Mesothelial cell of epicardium (in vitro differentiated cells): ENCODE results near the gene DNAH5. TPM values are rescaled to one million over a fixed set of nuclear protein-coding genes. Genes with fewer than 3 reads are reported as not detected.

Experiments
- DNase-seq, 2 experiments: peaks; one replicate each; pipeline ENCODE4 v3.0.0; 2021; ENCODE audit warnings: low spot score in 2 of 2; ENCODE audit not compliant: unreplicated experiment in 2 of 2
- H3K27ac Mint-ChIP-seq: 2 replicates; pipeline ENCODE4 v1.8.0; 2021; ENCODE audit warnings: mixed read lengths
- H3K27me3 Mint-ChIP-seq: 2 replicates; pipeline ENCODE4 v1.8.0; 2021; ENCODE audit warnings: low read depth, mixed read lengths
- H3K36me3 Mint-ChIP-seq: 2 replicates; pipeline ENCODE4 v1.8.0; 2021; ENCODE audit warnings: mixed read lengths
- H3K4me1 Mint-ChIP-seq: 2 replicates; pipeline ENCODE4 v1.8.0; 2021; ENCODE audit warnings: mixed read lengths
- H3K4me3 Mint-ChIP-seq: 2 replicates; pipeline ENCODE4 v1.8.0; 2021; ENCODE audit warnings: mild to moderate bottlenecking, moderate library complexity, mixed read lengths
- H3K9me3 Mint-ChIP-seq: 2 replicates; pipeline ENCODE4 v1.8.0; 2021; ENCODE audit warnings: mixed read lengths
- CTCF ChIP-seq: fragments of 200-600 bp; sonication (generic); IDR thresholded peaks from one replicate; pipeline ENCODE4 v1.5.0; 2021; ENCODE audit warnings: antibody characterized with exemption; ENCODE audit not compliant: unreplicated experiment
- total RNA-seq: library from RNA; stranded (reverse); gene quantifications from 3 replicates; pipeline ENCODE4 v1.2.1, GENCODE V29; 2021

DNAH5 gene
- total RNA-seq, 1 donor from 2014 or later: 0.54 TPM

GRCh38 chr5:13735691-13736090 is 208.8 kb downstream of the DNAH5 start:
- Mint-ChIP-seq H3K36me3 (no peaks in the 10 kb centered on the region), H3K27ac (no peak overlapping the region)

GRCh38 chr5:13731121-13731628 is 213.3 kb downstream of the DNAH5 start:
- no peak for TF ChIP-seq CTCF
- H3K27ac Mint-ChIP-seq: no peak overlapping the region
- no peaks in the 10 kb centered on the region for H3K36me3 Mint-ChIP-seq
- no peak overlapping the region for H3K4me3 Mint-ChIP-seq
- peaks cover 2% of the 10 kb centered on the region for H3K27me3 Mint-ChIP-seq
- no peaks in the 10 kb centered on the region for H3K9me3 Mint-ChIP-seq
- H3K4me1 Mint-ChIP-seq: no peaks in the 10 kb centered on the region
- no peak for DNase-seq

More at GRCh38 chr5:13735691-13736090, 208.8 kb downstream of the DNAH5 start:
- H3K9me3 Mint-ChIP-seq: no peaks in the 10 kb centered on the region
- DNase-seq: no peak
- H3K27me3 Mint-ChIP-seq: peaks cover 2% of the 10 kb centered on the region
- no peaks in the 10 kb centered on the region for H3K4me1 Mint-ChIP-seq
- no peak overlapping the region for H3K4me3 Mint-ChIP-seq
- TF ChIP-seq CTCF: no peak

- no peaks in the 10 kb centered on the region for H3K9me3 Mint-ChIP-seq
- no peaks in the 10 kb centered on the region for H3K4me1 Mint-ChIP-seq
- no peak overlapping the region for H3K4me3 Mint-ChIP-seq
- no peak for TF ChIP-seq CTCF
- peaks cover 25% of the 10 kb centered on the region for H3K27me3 Mint-ChIP-seq
- no peak for DNase-seq
- H3K27ac Mint-ChIP-seq: no peak overlapping the region
- H3K36me3 Mint-ChIP-seq: no peaks in the 10 kb centered on the region
These were observed 235.6 kb downstream of the DNAH5 start for GRCh38 chr5:13708906-13709305.

GRCh38 chr5:13708432-13708831 is 236.1 kb downstream of the DNAH5 start:
- H3K9me3 Mint-ChIP-seq: no peaks in the 10 kb centered on the region
- peaks cover 26% of the 10 kb centered on the region for H3K27me3 Mint-ChIP-seq
- TF ChIP-seq CTCF: no peak
- H3K4me1 Mint-ChIP-seq: no peaks in the 10 kb centered on the region
- no peak overlapping the region for H3K4me3 Mint-ChIP-seq
- DNase-seq: no peak
- H3K27ac Mint-ChIP-seq: no peak overlapping the region
- no peaks in the 10 kb centered on the region for H3K36me3 Mint-ChIP-seq

GRCh38 chr5:13704396-13704795 is 240.1 kb downstream of the DNAH5 start:
- no peaks in the 10 kb centered on the region for H3K9me3 Mint-ChIP-seq
- no peak for TF ChIP-seq CTCF
- no peak overlapping the region for H3K27ac Mint-ChIP-seq
- no peak for DNase-seq
- H3K27me3 Mint-ChIP-seq: peaks cover 4% of the 10 kb centered on the region
- H3K36me3 Mint-ChIP-seq: no peaks in the 10 kb centered on the region
- no peaks in the 10 kb centered on the region for H3K4me1 Mint-ChIP-seq
- no peak overlapping the region for H3K4me3 Mint-ChIP-seq

- H3K36me3 Mint-ChIP-seq: no peaks in the 10 kb centered on the region
- H3K4me3 Mint-ChIP-seq: no peak overlapping the region
- H3K27me3 Mint-ChIP-seq: peaks cover 1% of the 10 kb centered on the region
- DNase-seq: no peak
- no peak for TF ChIP-seq CTCF
- no peak overlapping the region for H3K27ac Mint-ChIP-seq
- H3K9me3 Mint-ChIP-seq: no peaks in the 10 kb centered on the region
- H3K4me1 Mint-ChIP-seq: no peaks in the 10 kb centered on the region
These were observed 243.9 kb downstream of the DNAH5 start for GRCh38 chr5:13700626-13701025.
